Stimulated activated naive CD8-positive, alpha-beta T cell treated with anti-CD3 and anti-CD28 coated beads, Interleukin-15, Interleukin-2, amounts not matched to agents 100 ng/mL and 50 ng/mL, for 24 hours (primary cell): ENCODE results near the gene PPP1R3C.

ENCODE experiments used
- H3K27ac Mint-ChIP-seq: one replicate; pipeline ENCODE4 v1.8.0; 2021; ENCODE audit warnings: mild to moderate bottlenecking, mixed read lengths
- H3K27me3 Mint-ChIP-seq: one replicate; pipeline ENCODE4 v1.8.0; 2021; ENCODE audit warnings: mixed read lengths
- H3K36me3 Mint-ChIP-seq: one replicate; pipeline ENCODE4 v1.8.0; 2021; ENCODE audit warnings: low read depth, mixed read lengths
- H3K4me1 Mint-ChIP-seq: one replicate; pipeline ENCODE4 v1.8.0; 2021; ENCODE audit warnings: low read depth, mixed read lengths
- H3K4me3 Mint-ChIP-seq: one replicate; pipeline ENCODE4 v1.8.0; 2021; ENCODE audit warnings: mild to moderate bottlenecking, mixed read lengths
- H3K9me3 Mint-ChIP-seq: one replicate; pipeline ENCODE4 v1.8.0; 2021; ENCODE audit warnings: mixed read lengths

The PPP1R3C gene

DNA sequence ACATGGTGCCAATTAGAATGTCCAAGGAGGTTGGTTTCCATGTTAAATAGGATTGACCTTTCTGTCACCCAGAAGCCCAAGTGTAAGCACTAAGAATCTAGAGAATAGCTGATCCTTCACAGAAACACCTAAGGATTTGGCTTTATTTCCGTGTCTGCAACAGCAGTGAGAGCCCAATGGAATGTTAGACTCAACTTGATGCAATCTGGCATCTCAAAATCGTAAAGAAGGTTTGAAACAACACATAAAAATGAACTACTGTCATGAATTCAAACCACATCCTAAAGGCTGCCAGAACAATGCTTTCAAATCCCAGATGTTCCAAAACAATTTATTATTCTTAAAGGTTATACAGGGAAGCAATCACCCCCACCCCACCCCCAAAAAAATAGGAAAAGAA, 18.6 kb downstream of the PPP1R3C start:
- H3K4me1 Mint-ChIP-seq, result no peaks in the 10 kb centered on the region
- H3K27me3 Mint-ChIP-seq, result peaks cover 17% of the 10 kb centered on the region
- no peaks in the 10 kb centered on the region for H3K36me3 Mint-ChIP-seq

GRCh38 chr10:91613411-91614187, 19.3 kb downstream of the PPP1R3C start:
- H3K4me3 Mint-ChIP-seq, result no peak overlapping the region
- H3K36me3 Mint-ChIP-seq, result no peaks in the 10 kb centered on the region
- no peaks in the 10 kb centered on the region for H3K9me3 Mint-ChIP-seq
- no peaks in the 10 kb centered on the region for H3K4me1 Mint-ChIP-seq
- no peak overlapping the region for H3K27ac Mint-ChIP-seq
- peaks cover 14% of the 10 kb centered on the region for H3K27me3 Mint-ChIP-seq

More for the DNA sequence above, 18.6 kb downstream of the PPP1R3C start:
- H3K27ac Mint-ChIP-seq, result no peak overlapping the region
- no peak overlapping the region for H3K4me3 Mint-ChIP-seq
- H3K9me3 Mint-ChIP-seq, result no peaks in the 10 kb centered on the region

DNA sequence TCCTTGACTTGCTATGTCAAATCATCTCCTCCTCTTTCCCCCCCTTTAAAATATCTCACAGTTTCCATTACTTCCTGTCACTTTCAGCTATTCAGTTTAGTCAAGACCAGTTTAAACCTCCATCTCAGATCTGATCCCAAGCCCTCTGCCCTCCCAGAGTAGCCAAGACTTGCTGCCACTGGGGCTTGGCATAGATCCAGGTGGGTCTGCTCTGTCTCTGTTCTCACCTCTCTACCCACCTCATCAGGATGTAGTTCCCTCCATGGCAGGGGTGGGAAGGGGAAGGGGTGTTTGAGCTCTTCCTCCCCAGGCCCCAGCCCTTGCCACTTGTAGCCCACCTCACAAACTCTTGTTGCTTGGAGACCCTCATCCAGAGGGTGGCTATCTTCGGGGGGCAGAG, 22.0 kb downstream of the PPP1R3C start:
- Mint-ChIP-seq H3K27ac (no peak overlapping the region), H3K36me3 (no peaks in the 10 kb centered on the region), H3K27me3 (peaks cover 8% of the 10 kb centered on the region), H3K4me1 (no peaks in the 10 kb centered on the region), H3K9me3 (peaks cover 5% of the 10 kb centered on the region), H3K4me3 (no peak overlapping the region)

DNA sequence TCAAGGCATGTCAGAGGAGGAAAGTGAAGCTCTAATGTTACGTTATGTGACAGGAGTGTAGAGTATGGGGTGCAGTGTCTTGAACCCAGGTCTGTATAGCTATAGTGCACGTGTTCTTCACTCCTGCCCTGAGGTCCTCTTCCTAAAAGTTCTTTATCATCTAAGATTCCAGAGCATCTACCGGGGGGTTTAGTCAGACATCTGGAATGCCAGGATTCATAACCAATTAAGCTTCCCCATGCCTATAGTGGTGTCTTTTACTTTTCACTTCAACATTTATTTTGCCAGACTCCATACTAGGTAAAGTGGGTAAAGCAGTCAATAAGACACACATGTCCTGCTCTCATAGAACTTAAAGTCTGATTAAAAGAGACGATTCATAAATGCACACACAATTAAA, 22.4 kb downstream of the PPP1R3C start:
- H3K27me3 Mint-ChIP-seq, result peaks cover 8% of the 10 kb centered on the region
- H3K27ac Mint-ChIP-seq, result no peak overlapping the region
- H3K4me3 Mint-ChIP-seq, result no peak overlapping the region
- peaks cover 9% of the 10 kb centered on the region for H3K9me3 Mint-ChIP-seq
- H3K36me3 Mint-ChIP-seq, result no peaks in the 10 kb centered on the region
- H3K4me1 Mint-ChIP-seq, result peaks cover 3% of the 10 kb centered on the region

DNA sequence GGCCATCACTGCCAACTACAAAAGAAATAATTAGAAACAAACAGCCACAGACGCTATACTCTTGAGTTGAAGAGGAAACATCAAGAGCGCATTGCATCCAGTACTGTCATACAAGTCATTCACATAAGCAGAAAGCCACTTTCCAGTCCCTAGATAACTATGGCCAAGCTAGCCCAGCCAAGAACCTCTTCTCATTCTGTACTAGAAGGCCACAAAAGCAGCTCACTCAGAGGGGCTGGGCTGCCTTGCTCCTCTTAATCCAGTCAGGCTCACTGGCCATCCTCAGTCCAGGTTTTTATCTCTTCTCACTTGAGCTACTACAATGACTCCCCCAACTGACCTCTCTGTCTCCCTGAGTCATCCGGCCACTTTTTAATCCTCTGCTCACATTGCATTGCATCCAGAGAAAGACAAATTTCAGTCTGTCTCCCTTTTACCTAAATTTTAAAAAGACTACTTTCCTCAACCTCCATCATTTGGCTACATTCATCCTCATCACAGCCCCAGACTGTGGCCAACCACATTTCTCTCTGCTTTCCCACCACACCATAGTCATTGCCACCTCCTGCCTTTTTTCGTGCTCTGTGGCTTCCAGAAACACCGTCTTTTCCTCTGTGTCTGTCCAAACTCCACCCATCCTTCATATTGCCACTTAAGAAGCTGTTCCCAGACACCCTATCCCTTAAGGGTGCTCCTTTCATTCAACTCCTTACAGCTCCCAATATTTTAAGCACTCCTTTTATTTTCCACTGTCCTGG, 25.0 kb downstream of the PPP1R3C start:
- H3K36me3 Mint-ChIP-seq, result no peaks in the 10 kb centered on the region
- H3K27me3 Mint-ChIP-seq, result peaks cover 14% of the 10 kb centered on the region
- no peak overlapping the region for H3K27ac Mint-ChIP-seq
- peaks cover 11% of the 10 kb centered on the region for H3K4me1 Mint-ChIP-seq
- no peak overlapping the region for H3K4me3 Mint-ChIP-seq
- peaks cover 9% of the 10 kb centered on the region for H3K9me3 Mint-ChIP-seq

GRCh38 chr10:91605968-91606367, 26.9 kb downstream of the PPP1R3C start:
- peaks cover 11% of the 10 kb centered on the region for H3K4me1 Mint-ChIP-seq

GRCh38 chr10:91604553-91605534, 28.0 kb downstream of the PPP1R3C start:
- H3K36me3 Mint-ChIP-seq, result no peaks in the 10 kb centered on the region
- peaks cover 6% of the 10 kb centered on the region for H3K27me3 Mint-ChIP-seq
- no peak overlapping the region for H3K4me3 Mint-ChIP-seq
- peaks cover 9% of the 10 kb centered on the region for H3K9me3 Mint-ChIP-seq
- peaks cover 11% of the 10 kb centered on the region for H3K4me1 Mint-ChIP-seq
- no peak overlapping the region for H3K27ac Mint-ChIP-seq

More at GRCh38 chr10:91605968-91606367, 26.9 kb downstream of the PPP1R3C start:
- Mint-ChIP-seq H3K9me3 (peaks cover 9% of the 10 kb centered on the region), H3K27ac (no peak overlapping the region), H3K4me3 (no peak overlapping the region), H3K36me3 (no peaks in the 10 kb centered on the region), H3K27me3 (peaks cover 14% of the 10 kb centered on the region)

- no peaks in the 10 kb centered on the region for H3K36me3 Mint-ChIP-seq
- H3K27me3 Mint-ChIP-seq, result peaks cover 6% of the 10 kb centered on the region
- H3K27ac Mint-ChIP-seq, result no peak overlapping the region
- peaks cover 11% of the 10 kb centered on the region for H3K4me1 Mint-ChIP-seq
- H3K4me3 Mint-ChIP-seq, result no peak overlapping the region
- H3K9me3 Mint-ChIP-seq, result peaks cover 9% of the 10 kb centered on the region
Observed at GRCh38 chr10:91603931-91604331, 28.9 kb downstream of the PPP1R3C start.

DNA sequence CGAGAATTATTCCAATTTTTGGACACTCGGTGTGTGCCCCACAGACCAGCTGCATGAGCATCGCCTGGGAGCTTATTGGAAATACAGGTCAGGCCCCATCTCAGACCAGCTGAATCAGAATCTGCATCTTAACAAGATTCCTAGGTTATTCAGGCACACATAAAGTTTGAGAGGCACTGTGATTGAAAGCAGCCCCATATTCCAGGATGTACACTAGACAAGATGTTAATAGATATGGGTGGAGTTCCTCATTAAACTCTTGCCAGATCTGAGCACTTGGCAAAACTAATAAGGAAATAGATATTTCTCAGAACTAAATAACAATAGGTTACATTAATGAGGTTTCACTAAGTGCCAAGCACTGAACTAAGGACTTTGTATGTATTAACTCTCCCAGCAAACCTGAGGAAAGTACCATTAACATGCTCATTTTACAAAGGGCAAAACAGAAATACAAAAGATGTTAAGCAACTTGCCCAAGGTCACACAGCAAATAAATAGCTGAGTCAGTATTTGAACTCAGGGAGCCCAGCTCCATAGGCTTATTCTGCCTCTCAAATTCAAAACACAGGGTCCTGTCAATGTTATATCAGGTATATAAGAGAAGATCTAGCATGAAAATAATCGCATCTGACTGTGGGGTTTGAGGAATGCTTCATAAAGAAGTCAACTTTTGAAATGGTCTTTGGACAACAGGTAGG, 29.9 kb downstream of the PPP1R3C start:
- no peaks in the 10 kb centered on the region for H3K36me3 Mint-ChIP-seq

DNA sequence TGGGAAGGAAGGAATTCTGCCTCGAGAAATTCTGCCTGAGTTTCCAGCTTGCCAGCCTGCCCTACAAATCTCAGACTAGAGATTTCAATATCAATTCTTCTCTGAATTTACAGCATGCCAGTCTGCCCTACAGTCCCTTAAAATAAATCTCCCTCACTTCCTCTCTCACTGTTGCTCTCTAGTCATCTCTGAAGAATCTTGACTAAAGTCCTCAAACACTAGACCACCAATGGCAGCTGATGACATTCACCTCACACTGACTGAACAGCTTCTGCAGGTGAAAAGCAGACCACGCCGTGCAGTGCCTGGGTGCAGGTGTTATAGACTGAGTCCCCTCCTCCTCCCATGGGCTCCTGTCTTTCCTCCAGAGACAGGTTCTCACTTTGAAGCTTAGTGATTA, 30.4 kb downstream of the PPP1R3C start:
- Mint-ChIP-seq H3K27ac (no peak overlapping the region), H3K9me3 (peaks cover 9% of the 10 kb centered on the region), H3K36me3 (no peaks in the 10 kb centered on the region), H3K4me1 (peaks cover 11% of the 10 kb centered on the region), H3K27me3 (peaks cover 6% of the 10 kb centered on the region), H3K4me3 (no peak overlapping the region)

More for the DNA sequence above, 29.9 kb downstream of the PPP1R3C start:
- Mint-ChIP-seq H3K4me1 (peaks cover 11% of the 10 kb centered on the region), H3K9me3 (peaks cover 9% of the 10 kb centered on the region), H3K4me3 (no peak overlapping the region), H3K27me3 (peaks cover 6% of the 10 kb centered on the region), H3K27ac (no peak overlapping the region)

DNA sequence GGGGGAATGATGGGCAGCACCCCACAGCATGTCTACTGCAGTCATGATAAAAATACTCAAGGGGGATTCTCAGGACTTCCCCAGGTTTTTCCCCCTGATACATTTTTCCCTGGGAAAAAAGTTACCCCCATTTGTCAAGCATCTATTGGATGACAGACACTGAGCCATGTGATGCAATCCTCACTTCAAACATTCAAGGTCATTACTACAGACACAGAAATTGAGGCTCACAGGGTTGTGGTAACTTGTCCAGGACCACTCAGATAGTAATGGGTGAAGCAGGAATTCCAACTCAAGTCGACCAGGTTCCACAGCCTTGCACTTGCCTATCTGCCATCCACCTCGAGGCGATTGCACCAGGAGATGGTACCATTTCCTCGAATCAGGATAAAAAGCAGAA, 31.7 kb downstream of the PPP1R3C start:
- peaks cover 6% of the 10 kb centered on the region for H3K27me3 Mint-ChIP-seq
- no peaks in the 10 kb centered on the region for H3K36me3 Mint-ChIP-seq
- peaks cover 14% of the 10 kb centered on the region for H3K4me1 Mint-ChIP-seq
- H3K4me3 Mint-ChIP-seq, result no peak overlapping the region
- H3K27ac Mint-ChIP-seq, result no peak overlapping the region
- peaks cover 6% of the 10 kb centered on the region for H3K9me3 Mint-ChIP-seq

- Mint-ChIP-seq H3K27ac (no peak overlapping the region), H3K4me1 (peaks cover 3% of the 10 kb centered on the region), H3K36me3 (no peaks in the 10 kb centered on the region), H3K4me3 (no peak overlapping the region), H3K9me3 (no peaks in the 10 kb centered on the region), H3K27me3 (no peaks in the 10 kb centered on the region)
Observed at GRCh38 chr10:91598211-91598977, 34.5 kb downstream of the PPP1R3C start.

DNA sequence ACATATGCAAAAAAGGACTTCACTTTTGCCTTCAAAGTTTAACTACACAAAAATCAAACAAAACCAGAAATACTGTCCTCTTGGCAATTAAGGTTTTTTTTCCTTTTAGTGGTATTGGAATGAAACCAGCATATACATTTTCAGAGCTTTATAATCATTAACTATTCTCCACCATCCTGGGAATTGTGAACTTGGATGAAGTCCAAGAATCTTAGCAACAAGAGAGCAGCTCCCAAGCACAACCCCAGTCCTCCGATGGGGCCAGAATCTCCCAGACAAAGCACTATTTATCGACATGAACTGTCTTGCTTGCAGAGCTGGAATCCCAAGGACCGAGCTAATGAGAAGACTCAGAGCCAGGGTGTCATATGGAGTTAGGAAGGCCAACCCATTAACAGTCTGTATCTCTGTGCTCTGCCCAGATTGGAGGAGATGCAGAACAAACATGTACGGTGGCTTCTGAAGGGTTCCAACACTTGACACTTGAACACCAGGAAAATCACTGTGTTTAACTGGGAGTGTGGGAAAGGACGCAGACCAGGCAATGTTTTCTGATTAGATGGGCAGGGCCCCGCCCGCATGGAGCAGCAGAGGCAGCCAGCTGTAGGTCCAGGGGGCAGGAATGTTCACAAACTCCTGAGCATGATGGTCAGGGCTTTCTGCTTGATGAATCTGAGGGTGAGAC, 35.5 kb downstream of the PPP1R3C start:
- no peaks in the 10 kb centered on the region for H3K36me3 Mint-ChIP-seq
- H3K4me1 Mint-ChIP-seq, result peaks cover 3% of the 10 kb centered on the region
- no peaks in the 10 kb centered on the region for H3K9me3 Mint-ChIP-seq
- H3K27ac Mint-ChIP-seq, result no peak overlapping the region
- no peak overlapping the region for H3K4me3 Mint-ChIP-seq
- H3K27me3 Mint-ChIP-seq, result no peaks in the 10 kb centered on the region
